ENCODE results near the gene AKAIN1. TPM values are rescaled to one million over a fixed set of nuclear protein-coding genes. Genes with fewer than 3 reads are reported as not detected.

AKAIN1 gene
- total RNA-seq, 6 experiments from 2014 or later = not detected

DNA sequence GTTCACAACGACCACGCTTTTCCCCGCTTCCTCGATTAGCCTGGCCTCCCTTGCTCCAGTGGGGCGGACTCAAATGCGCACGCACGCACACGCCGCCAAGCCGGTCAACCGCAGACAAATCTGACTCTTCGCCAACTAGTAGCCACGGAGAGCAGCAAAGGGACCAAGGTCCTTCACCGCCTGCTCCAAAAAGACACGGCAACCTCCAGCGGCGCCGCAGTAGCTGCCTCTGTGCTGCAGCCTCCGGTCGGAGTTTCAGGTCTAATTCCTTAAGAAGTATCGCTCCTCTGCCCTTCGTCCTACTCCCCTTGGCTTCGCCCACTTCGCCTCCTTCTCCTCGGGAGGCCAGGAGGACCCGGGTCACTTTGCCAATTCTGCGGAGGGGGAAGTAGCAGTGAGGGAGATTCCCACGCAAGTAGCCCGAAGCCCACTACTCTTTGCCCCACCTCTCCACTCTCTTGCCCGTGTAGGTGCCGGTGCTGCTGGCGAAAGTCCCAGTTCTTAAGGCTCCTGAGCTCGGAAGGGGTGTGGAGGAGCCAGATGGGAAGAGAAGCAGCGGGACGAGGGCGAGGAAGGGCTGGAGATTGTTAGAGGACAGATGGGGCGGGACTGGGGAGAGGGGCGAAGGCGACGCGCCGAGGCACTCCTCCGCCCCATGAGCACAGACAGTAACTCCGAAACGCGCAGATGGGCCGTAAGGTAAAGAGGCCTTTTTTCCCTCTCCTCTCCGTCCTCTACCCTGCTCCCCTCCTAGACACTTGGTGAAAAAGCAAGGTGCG is 615 bp downstream of the AKAIN1 start:
- Mint-ChIP-seq H3K27me3 (ENCODE audit: insufficient read depth) (no peaks in the 10 kb centered on the region), H3K4me3 (no peak overlapping the region), H3K4me1 (ENCODE audit: low read depth) (no peaks in the 10 kb centered on the region), H3K27ac (no peak overlapping the region), H3K36me3 (ENCODE audit: low read depth) (0 out of 2 replicates have a peak, but pooled peaks cover 6% of the 10 kb centered on the region), H3K9me3 (peaks cover 32% of the 10 kb centered on the region)
- TF ChIP-seq, protein P1, sequence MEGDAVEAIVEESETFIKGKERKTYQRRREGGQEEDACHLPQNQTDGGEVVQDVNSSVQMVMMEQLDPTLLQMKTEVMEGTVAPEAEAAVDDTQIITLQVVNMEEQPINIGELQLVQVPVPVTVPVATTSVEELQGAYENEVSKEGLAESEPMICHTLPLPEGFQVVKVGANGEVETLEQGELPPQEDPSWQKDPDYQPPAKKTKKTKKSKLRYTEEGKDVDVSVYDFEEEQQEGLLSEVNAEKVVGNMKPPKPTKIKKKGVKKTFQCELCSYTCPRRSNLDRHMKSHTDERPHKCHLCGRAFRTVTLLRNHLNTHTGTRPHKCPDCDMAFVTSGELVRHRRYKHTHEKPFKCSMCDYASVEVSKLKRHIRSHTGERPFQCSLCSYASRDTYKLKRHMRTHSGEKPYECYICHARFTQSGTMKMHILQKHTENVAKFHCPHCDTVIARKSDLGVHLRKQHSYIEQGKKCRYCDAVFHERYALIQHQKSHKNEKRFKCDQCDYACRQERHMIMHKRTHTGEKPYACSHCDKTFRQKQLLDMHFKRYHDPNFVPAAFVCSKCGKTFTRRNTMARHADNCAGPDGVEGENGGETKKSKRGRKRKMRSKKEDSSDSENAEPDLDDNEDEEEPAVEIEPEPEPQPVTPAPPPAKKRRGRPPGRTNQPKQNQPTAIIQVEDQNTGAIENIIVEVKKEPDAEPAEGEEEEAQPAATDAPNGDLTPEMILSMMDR (IDR thresholded peaks at IDR 0.05) = no peak
- no peak for DNase-seq

DNA sequence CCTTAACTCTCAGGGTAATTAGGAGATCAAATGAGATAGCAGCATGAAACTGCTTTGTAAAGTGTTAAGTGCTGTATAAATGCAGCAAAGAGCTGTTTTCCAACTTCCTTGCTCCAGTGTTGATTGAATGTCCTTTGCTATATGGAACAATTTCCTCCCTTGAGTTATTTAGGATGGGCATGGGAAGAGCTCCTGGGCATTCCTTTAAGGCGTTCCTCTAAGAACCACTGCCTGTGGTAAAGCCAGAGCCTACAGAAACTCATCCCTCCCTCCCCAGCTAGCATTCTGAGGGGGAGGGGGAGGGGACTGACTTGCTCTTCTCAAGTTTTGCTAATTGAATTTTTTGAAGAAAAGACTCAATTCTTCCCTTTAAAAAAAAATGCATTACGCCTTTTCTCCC is 1.4 kb downstream of the AKAIN1 start:
- TF ChIP-seq, protein P1 (IDR thresholded peaks at IDR 0.05) = no peak
- Mint-ChIP-seq H3K27ac (no peak overlapping the region), H3K9me3 (peaks cover 32% of the 10 kb centered on the region), H3K4me3 (no peak overlapping the region), H3K36me3 (ENCODE audit: low read depth) (0 out of 2 replicates have a peak, but pooled peaks cover 6% of the 10 kb centered on the region), H3K27me3 (ENCODE audit: insufficient read depth) (no peaks in the 10 kb centered on the region), H3K4me1 (ENCODE audit: low read depth) (no peaks in the 10 kb centered on the region)
- no peak for DNase-seq

DNA sequence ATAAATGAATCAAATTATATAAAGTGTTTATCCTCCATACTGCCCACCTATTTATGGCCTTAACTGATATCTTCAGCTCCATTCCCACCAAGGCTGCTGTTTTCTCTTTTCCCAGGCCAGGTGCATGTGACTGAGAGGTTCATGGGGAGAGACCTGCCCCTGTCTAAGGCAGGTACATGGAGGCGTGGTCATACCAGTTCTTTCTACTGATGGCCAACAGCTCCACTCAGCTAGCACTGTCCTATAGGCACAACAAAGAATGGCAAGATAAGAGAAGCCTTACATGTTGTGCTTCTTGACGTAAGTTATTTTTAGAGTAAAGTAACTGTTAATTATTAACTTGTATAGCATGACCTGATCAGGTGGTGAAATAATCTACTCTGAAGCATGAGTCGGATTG is 16.8 kb downstream of the AKAIN1 start:
- TF ChIP-seq, protein P1 (IDR thresholded peaks at IDR 0.05) = no peak
- no peak for DNase-seq
- Mint-ChIP-seq H3K4me3 (no peak overlapping the region), H3K27ac (no peak overlapping the region), H3K4me1 (ENCODE audit: low read depth) (no peaks in the 10 kb centered on the region), H3K9me3 (peaks cover 41% of the 10 kb centered on the region), H3K27me3 (ENCODE audit: insufficient read depth) (no peaks in the 10 kb centered on the region), H3K36me3 (ENCODE audit: low read depth) (no peaks in the 10 kb centered on the region)

DNA sequence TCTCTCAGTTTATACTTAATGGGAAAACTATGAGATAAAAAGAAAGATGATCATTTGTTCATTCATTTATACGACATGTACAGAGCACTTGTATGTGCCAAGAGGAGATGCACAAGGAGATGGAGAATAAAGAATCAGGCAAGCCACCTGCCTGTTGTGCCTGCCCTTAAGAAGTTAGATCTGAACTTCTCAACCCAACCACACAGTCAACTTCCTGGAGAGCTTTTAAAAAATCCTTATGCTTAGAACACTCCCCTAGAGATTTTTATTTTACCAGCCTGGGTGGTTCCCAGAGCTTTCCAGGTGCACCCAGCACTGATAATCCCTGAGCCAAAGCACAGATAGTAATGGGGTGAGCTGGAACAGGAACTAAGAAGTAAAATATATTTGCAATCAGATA is 18.5 kb downstream of the AKAIN1 start:
- no peak overlapping the region for H3K27ac Mint-ChIP-seq
- TF ChIP-seq, protein P1 (IDR thresholded peaks at IDR 0.05) = no peak

DNA sequence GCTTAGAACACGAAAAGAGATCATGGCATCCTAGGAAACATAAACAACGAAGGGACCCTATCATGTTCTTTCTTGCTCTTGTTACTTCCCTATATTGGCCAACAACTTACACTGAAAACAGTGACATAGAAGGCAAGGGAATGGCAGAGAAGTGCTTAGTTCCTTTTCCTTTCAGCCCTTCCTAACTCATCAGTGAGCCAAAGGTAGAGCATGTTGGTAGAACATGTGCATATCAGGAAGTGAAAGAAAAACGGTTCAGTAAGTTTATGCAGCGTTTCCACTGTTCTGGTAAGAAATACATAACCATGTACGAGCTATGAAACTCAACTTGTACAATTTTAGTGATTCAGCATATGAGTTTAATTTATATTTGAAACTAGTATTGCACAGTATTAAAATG is 21.7 kb downstream of the AKAIN1 start:
- Mint-ChIP-seq H3K27me3 (ENCODE audit: insufficient read depth) (no peaks in the 10 kb centered on the region), H3K4me3 (no peak overlapping the region), H3K4me1 (ENCODE audit: low read depth) (no peaks in the 10 kb centered on the region), H3K27ac (no peak overlapping the region), H3K36me3 (ENCODE audit: low read depth) (no peaks in the 10 kb centered on the region), H3K9me3 (peaks cover 47% of the 10 kb centered on the region)
- no peak for DNase-seq
- TF ChIP-seq, protein P1 (IDR thresholded peaks at IDR 0.05) = no peak

More for the DNA sequence above, 18.5 kb downstream of the AKAIN1 start:
- no peaks in the 10 kb centered on the region for H3K4me1 Mint-ChIP-seq (ENCODE audit: low read depth)
- no peaks in the 10 kb centered on the region for H3K27me3 Mint-ChIP-seq (ENCODE audit: insufficient read depth)
- H3K9me3 Mint-ChIP-seq = peaks cover 40% of the 10 kb centered on the region
- no peak for DNase-seq
- H3K36me3 Mint-ChIP-seq (ENCODE audit: low read depth) = no peaks in the 10 kb centered on the region
- no peak overlapping the region for H3K4me3 Mint-ChIP-seq

Data from HFFc6 (cell line).